WTC11 (cell line): ENCODE measurements around the gene SLC19A2. TPM values are rescaled to one million over a fixed set of nuclear protein-coding genes. Genes with fewer than 3 reads are reported as not detected.
"Not testable (repeated sequence)": the region's sequence is repeated elsewhere in the genome, so short reads cannot be mapped to it uniquely, and the experiment has no call there.

Experiments
- ATAC-seq: fragments of 200-7000 bp; cut with Tn5 transposase; 2 replicates; pipeline ENCODE4 v1.10.0; 2021; ENCODE audit warnings: mild to moderate bottlenecking, moderate library complexity
- CTCF ChIA-PET: fragments of 300-600 bp; sonication (Branson Sonifier 250); formaldehyde crosslinking; loops from one replicate; lab custom pipeline; 2021; ENCODE audit warnings: antibody characterized with exemption; lab: Charles Lee
- POLR2A ChIA-PET: fragments of 350-600 bp; sonication (Branson Sonifier 250); formaldehyde crosslinking; loops from one replicate; lab custom pipeline; 2021; ENCODE audit warnings: antibody characterized with exemption; lab: Charles Lee
- DNase-seq: peaks from one replicate; pipeline ENCODE4 v3.0.0; 2021; ENCODE audit warnings: low spot score
- H3K27ac Mint-ChIP-seq: 2 replicates; pipeline ENCODE4 v1.8.0; 2021; ENCODE audit warnings: mixed read lengths
- H3K27me3 Mint-ChIP-seq: 2 replicates; pipeline ENCODE4 v1.8.0; 2021; ENCODE audit warnings: low read depth, mild to moderate bottlenecking, moderate library complexity, mixed read lengths
- H3K36me3 Mint-ChIP-seq: 2 replicates; pipeline ENCODE4 v1.8.0; 2021; ENCODE audit warnings: mixed read lengths
- H3K4me1 Mint-ChIP-seq: 2 replicates; pipeline ENCODE4 v1.8.0; 2022; ENCODE audit warnings: mixed read lengths
- H3K4me3 Mint-ChIP-seq: 2 replicates; pipeline ENCODE4 v1.8.0; 2021; ENCODE audit warnings: mild to moderate bottlenecking, moderate library complexity, mixed read lengths
- H3K9me3 Mint-ChIP-seq: 2 replicates; pipeline ENCODE4 v1.8.0; 2021; ENCODE audit warnings: mixed read lengths
- FOXJ3 ChIP-seq: sonication (generic); formaldehyde crosslinking; IDR thresholded peaks from 2 replicates; pipeline ENCODE4 v1.9.0; 2021; ENCODE audit warnings: missing genetic modification reagents, mild to moderate bottlenecking, borderline replicate concordance
- FOXP1 ChIP-seq: sonication (generic); formaldehyde crosslinking; IDR thresholded peaks from 2 replicates; pipeline ENCODE4 v1.8.0; 2022; ENCODE audit warnings: missing genetic modification reagents, mild to moderate bottlenecking, moderate library complexity, borderline replicate concordance
- GRHL2 ChIP-seq: fragments of 250-450 bp; sonication (Bioruptor Pico); IDR thresholded peaks from 2 replicates; pipeline ENCODE4 v1.8.0; 2022; ENCODE audit warnings: mild to moderate bottlenecking, moderate library complexity; ENCODE audit not compliant: insufficient replicate concordance, severe bottlenecking
- GTF2I ChIP-seq: fragments of 250-450 bp; sonication (Bioruptor Pico); conservative IDR thresholded peaks from 2 replicates; pipeline ENCODE4 v1.4.0; 2021; ENCODE audit warnings: mild to moderate bottlenecking
- NR1H2 ChIP-seq: sonication (generic); formaldehyde crosslinking; IDR thresholded peaks from 2 replicates; pipeline ENCODE4 v1.9.0; 2021; ENCODE audit warnings: mild to moderate bottlenecking, moderate library complexity, missing genetic modification reagents
- OVOL2 ChIP-seq: fragments of 250-450 bp; sonication (Bioruptor Pico); IDR thresholded peaks from 2 replicates; pipeline ENCODE4 v1.9.0; 2021; ENCODE audit warnings: mild to moderate bottlenecking, borderline replicate concordance
- TEAD4 ChIP-seq: sonication (generic); formaldehyde crosslinking; IDR thresholded peaks from 2 replicates; pipeline ENCODE4 v1.8.0; 2022; ENCODE audit warnings: mild to moderate bottlenecking, missing genetic modification reagents
- ZNF232 ChIP-seq: sonication (generic); formaldehyde crosslinking; IDR thresholded peaks from 2 replicates; pipeline ENCODE4 v1.8.0; 2022; ENCODE audit warnings: mild to moderate bottlenecking, missing genetic modification reagents
- ZNF317 ChIP-seq: sonication (generic); formaldehyde crosslinking; IDR thresholded peaks from 2 replicates; pipeline ENCODE4 v1.8.1; 2023; ENCODE audit warnings: low read depth, mild to moderate bottlenecking, moderate library complexity, missing genetic modification reagents, borderline replicate concordance
- total RNA-seq: library from RNA; stranded (reverse); gene quantifications from 3 replicates; pipeline ENCODE4 v1.2.3, GENCODE V29; 2021
- TF ChIP-seq, protein P1 (sequence below): fragments of 250-450 bp; sonication (Bioruptor Pico); conservative IDR thresholded peaks from 2 replicates; pipeline ENCODE4 v1.9.0; 2021; ENCODE audit warnings: mild to moderate bottlenecking
- TF ChIP-seq, protein P2 (sequence below): sonication (generic); formaldehyde crosslinking; IDR thresholded peaks from 2 replicates; pipeline ENCODE4 v1.8.1; 2022; ENCODE audit warnings: mild to moderate bottlenecking, moderate library complexity, missing genetic modification reagents
- TF ChIP-seq, protein P3 (sequence below): fragments of 250-450 bp; sonication (Bioruptor Pico); IDR thresholded peaks from 2 replicates; pipeline ENCODE4 v1.9.0; 2021; ENCODE audit warnings: mild to moderate bottlenecking
- TF ChIP-seq, protein P4 (sequence below): fragments of 250-450 bp; sonication (Bioruptor Pico); IDR thresholded peaks from 2 replicates; pipeline ENCODE4 v1.9.0; 2021; ENCODE audit warnings: moderate library complexity, mild to moderate bottlenecking, inconsistent platforms, borderline replicate concordance

The SLC19A2 gene
- total RNA-seq, 1 experiment from 2014 or later = 15.8 TPM

DNA sequence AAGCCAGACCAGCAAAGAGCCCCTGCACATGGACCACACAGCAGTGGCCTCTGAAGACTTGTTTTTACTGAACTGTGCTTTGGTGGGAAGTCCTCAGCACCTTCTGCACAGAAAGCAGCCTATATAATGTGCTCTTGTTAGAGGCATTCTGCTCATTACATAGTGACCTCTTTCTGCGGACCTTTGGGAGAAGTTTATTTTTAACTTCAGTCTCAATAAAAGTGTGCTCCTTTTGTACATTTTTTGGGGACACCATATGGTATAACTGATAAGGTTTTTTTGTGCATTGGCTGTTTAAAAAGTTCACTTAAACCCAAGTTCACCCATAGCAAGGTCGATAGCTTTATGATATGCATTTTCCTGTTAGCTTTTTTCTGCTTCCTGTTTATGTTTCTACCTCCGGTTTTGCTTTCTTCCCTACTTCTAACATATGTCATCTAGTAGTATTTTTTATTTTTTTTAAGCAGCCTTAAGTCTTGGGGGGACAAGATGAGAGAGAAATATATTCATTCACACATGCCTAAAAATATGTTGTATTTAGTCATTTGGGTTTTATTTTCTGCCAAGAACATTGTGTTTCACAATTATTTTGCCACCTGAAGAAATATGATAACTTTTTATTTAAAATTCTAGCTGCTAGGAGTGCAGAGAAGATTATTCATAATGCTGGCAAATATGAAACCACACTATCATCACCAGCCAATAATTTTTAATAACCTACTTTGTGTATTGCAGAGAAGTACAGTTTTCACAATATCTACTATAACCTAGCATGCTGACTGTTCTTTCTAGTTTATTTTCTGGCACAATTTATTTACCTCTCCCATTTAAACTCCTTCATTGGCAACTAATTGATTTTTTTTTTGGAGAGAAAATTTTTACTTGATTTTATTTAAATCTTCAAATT, 22.9 kb upstream of the SLC19A2 start (continued):
- TF ChIP-seq, protein P1, sequence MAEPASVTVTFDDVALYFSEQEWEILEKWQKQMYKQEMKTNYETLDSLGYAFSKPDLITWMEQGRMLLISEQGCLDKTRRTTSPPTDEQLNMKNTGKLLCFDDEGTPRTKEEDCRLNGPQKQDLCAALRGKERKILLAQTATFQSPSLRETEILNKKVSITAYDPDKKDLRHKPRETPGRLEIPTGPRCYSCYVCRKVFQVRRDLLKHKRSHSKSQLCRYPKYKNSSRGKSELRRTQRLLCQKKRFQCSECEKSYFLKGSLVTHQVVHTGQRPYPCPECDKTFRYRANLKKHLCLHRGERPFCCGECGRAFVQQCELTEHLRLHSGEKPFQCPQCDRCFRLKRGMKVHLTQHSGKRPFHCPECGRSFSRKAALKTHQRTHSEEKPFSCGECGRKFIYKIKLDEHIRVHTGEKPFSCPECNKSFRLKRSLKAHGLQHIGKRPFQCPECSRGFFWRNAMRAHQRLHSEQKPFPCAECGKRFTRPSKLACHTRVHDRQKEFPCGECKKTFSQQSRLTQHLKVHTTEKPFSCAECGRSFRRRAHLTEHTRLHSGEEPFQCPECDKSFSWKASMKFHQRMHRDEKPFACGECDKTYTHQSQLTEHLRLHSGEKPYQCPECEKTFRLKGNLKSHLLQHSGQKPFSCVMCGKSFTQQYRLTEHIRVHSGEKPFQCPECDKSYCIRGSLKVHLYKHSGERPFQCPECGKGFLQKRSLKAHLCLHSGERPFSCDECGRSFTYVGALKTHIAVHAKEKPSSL (CRISPR knock-in tag) = no peak
- TF ChIP-seq TEAD4 (CRISPR knock-in tag) = no peak
- TF ChIP-seq, protein P2, sequence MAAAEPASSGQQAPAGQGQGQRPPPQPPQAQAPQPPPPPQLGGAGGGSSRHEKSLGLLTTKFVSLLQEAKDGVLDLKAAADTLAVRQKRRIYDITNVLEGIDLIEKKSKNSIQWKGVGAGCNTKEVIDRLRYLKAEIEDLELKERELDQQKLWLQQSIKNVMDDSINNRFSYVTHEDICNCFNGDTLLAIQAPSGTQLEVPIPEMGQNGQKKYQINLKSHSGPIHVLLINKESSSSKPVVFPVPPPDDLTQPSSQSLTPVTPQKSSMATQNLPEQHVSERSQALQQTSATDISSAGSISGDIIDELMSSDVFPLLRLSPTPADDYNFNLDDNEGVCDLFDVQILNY (CRISPR knock-in tag) = no peak
- no peak for TF ChIP-seq GTF2I (CRISPR knock-in tag)
- no peak for TF ChIP-seq FOXP1 (CRISPR knock-in tag)

DNA sequence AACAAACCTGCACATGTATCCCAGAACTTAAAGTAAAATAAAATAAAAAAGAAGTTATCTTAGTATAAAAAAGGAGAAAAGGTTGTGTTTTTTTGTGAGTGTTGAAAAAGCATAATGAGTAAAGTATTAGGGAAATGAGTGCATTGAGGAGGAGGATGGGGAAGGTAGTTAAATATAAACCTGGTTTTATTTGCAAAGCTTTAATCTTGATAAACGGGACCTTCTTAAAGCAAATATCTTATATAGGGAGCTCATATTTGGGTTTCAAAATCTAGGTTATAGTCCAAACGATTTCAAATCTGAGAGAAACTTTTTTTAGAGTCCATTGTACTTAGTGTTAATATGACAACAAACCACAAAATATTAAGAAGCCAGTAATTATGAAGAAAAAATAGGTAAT, 21.7 kb upstream of the SLC19A2 start:
- H3K4me1 Mint-ChIP-seq = no peaks in the 10 kb centered on the region
- H3K4me3 Mint-ChIP-seq = no peak overlapping the region
- DNase-seq = no peak
- POLR2A ChIA-PET = no interaction called here
- no peak for ATAC-seq
- CTCF ChIA-PET = interaction anchor here (1.0 kb wide), 1 partner anchor 38 kb away, joined by 3 read pairs; no protein-coding TSS in a partner anchor
- TF ChIP-seq, protein P3, sequence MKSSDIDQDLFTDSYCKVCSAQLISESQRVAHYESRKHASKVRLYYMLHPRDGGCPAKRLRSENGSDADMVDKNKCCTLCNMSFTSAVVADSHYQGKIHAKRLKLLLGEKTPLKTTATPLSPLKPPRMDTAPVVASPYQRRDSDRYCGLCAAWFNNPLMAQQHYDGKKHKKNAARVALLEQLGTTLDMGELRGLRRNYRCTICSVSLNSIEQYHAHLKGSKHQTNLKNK (CRISPR knock-in tag) = no peak
- TF ChIP-seq, protein P1 (CRISPR knock-in tag) = no peak
- TF ChIP-seq GRHL2 (no peak), FOXJ3 (CRISPR knock-in tag) (no peak), ZNF317 (CRISPR knock-in tag) (no peak), OVOL2 (CRISPR knock-in tag) (no peak), ZNF232 (CRISPR knock-in tag) (no peak), NR1H2 (CRISPR knock-in tag) (no peak)
- TF ChIP-seq, protein P4, sequence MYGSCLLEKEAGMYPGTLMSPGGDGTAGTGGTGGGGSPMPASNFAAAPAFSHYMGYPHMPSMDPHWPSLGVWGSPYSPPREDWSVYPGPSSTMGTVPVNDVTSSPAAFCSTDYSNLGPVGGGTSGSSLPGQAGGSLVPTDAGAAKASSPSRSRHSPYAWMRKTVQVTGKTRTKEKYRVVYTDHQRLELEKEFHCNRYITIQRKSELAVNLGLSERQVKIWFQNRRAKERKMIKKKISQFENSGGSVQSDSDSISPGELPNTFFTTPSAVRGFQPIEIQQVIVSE = no peak
- TF ChIP-seq, all 79 proteins: peak for 0
- Mint-ChIP-seq H3K27me3 (no peaks in the 10 kb centered on the region), H3K27ac (no peak overlapping the region), H3K36me3 (no peaks in the 10 kb centered on the region), H3K9me3 (peaks cover 6% of the 10 kb centered on the region; the same call in 1 of the 2 replicates)

DNA sequence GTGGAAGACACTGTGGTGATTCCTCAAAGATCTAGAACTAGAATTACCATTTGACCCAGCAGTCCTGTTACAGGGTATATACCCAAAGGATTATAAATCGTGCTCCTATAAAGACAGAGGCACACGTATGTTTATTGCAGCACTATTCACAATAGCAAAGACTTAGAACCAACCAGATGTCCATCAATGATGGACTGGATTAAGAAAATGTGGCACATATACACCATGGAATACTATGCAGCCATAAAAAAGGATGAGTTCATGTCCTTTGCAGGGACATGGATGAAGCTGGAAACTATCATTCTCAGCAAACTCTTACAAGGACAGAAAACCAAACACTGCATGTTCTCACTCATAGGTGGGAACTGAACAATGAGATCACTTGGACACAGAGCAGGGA, 17.9 kb upstream of the SLC19A2 start:
- CTCF ChIA-PET, H3K4me3 Mint-ChIP-seq, H3K27ac Mint-ChIP-seq, H3K4me1 Mint-ChIP-seq, H3K36me3 Mint-ChIP-seq, ATAC-seq, H3K27me3 Mint-ChIP-seq, POLR2A ChIA-PET, DNase-seq: not testable (repeated sequence)
- peaks cover 13% of the 10 kb centered on the region for H3K9me3 Mint-ChIP-seq
